Epithelial cell of esophagus (primary cell): ENCODE results near the gene CHAT.

Experiments
- DNase-seq: peaks from one replicate; pipeline ENCODE4 v3.0.0; 2010; ENCODE audit warnings: low read depth
- H3K4me3 ChIP-seq: 2 replicates; pipeline ENCODE4 v1.5.1; 2011; ENCODE audit warnings: mild to moderate bottlenecking, low read length, control low read depth
- TF ChIP-seq, protein P1 (sequence below): IDR thresholded peaks from 2 replicates; pipeline ENCODE4 v1.5.1; 2011; ENCODE audit warnings: low read depth, mild to moderate bottlenecking, low read length, control low read depth, inconsistent platforms; ENCODE audit not compliant: insufficient read depth; ENCODE audit errors: missing control alignments

CHAT gene

DNA sequence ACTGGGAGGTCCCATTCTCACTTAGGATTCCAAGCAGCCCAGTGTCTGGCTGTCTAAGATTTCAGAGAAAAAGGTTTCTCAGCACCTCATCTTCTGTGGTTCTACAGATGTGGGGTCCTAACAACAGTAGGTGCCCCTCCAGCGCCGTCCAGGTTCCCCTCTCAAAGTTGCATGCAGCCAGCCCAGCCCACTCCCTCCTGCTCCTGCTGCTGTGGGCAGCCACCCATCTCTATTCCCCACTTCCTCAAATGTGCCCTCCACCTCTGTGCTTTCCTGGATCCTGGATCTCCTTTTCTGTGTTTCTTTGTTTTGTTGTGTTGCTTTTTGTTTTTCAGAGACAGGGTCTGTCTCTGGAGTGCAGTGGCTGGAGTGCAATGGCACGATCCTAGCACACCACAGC is 17.0 kb upstream of the CHAT start:
- no peak overlapping the region for H3K4me3 ChIP-seq
- no peak for DNase-seq
- TF ChIP-seq, protein P1, sequence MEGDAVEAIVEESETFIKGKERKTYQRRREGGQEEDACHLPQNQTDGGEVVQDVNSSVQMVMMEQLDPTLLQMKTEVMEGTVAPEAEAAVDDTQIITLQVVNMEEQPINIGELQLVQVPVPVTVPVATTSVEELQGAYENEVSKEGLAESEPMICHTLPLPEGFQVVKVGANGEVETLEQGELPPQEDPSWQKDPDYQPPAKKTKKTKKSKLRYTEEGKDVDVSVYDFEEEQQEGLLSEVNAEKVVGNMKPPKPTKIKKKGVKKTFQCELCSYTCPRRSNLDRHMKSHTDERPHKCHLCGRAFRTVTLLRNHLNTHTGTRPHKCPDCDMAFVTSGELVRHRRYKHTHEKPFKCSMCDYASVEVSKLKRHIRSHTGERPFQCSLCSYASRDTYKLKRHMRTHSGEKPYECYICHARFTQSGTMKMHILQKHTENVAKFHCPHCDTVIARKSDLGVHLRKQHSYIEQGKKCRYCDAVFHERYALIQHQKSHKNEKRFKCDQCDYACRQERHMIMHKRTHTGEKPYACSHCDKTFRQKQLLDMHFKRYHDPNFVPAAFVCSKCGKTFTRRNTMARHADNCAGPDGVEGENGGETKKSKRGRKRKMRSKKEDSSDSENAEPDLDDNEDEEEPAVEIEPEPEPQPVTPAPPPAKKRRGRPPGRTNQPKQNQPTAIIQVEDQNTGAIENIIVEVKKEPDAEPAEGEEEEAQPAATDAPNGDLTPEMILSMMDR, result no peak

DNA sequence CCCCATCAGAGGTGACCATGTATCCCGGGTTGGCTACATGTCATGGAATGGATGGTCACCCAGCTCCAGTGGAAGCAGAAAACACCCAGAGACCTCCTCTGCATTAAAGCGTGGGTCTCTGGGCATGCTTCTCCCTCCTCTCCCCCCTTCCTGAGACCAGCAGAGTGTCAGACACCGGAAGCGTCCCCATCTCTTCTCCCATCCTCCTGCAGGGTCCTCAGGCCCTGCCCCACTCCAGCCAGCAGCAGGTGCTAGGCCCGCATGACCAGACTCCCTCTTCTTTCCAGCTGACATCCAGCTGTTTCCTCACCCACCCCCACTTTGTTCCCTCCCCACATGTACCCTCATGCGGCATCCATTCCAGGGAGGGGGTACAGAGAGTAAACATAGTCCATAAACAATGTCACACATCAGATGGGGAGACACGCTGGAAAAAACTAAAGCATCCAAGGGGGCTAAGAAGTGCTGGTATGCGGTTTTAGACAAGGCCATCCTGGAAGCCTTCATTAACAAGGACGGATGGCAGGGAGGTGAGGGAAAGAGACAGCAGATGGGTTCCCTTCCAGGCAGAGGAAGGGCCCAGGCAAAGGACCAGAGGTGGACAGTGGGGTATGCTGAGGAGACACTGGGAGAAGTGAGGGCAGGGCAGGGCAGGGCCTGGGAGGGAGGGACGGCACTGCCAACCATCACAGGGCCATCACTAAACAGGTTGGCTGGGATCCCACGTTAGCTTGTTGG is 16.2 kb upstream of the CHAT start:
- TF ChIP-seq, protein P1, result no peak
- H3K4me3 ChIP-seq, result no peak overlapping the region
- DNase-seq, result no peak

- no peak overlapping the region for H3K4me3 ChIP-seq
- DNase-seq, result no peak
- TF ChIP-seq, protein P1, result no peak
These were observed 15.5 kb upstream of the CHAT start for GRCh38 chr10:49598164-49598856.

GRCh38 chr10:49598986-49599385 is 14.9 kb upstream of the CHAT start:
- no peak overlapping the region for H3K4me3 ChIP-seq
- TF ChIP-seq, protein P1, result no peak
- DNase-seq, result no peak

DNA sequence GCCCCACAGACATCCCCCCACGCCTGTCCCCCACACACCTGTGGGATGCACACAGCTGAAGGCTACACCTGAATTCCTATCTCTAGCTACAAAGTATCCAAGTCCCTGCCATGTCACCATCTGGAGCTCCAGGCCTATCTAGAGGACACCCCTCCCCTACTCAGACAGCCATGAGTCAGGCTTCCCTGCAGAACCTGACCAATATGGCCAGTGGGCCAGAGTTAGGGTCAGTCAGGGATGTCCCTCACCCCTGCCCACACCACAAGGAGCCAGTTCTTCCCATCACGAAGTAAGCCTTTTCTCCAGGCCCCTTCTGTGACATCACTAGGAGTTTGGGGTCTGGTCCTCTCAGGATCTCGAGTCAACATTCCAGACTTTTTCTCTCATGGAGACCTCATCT is 14.3 kb upstream of the CHAT start:
- DNase-seq, result no peak
- no peak overlapping the region for H3K4me3 ChIP-seq
- TF ChIP-seq, protein P1, result no peak

DNA sequence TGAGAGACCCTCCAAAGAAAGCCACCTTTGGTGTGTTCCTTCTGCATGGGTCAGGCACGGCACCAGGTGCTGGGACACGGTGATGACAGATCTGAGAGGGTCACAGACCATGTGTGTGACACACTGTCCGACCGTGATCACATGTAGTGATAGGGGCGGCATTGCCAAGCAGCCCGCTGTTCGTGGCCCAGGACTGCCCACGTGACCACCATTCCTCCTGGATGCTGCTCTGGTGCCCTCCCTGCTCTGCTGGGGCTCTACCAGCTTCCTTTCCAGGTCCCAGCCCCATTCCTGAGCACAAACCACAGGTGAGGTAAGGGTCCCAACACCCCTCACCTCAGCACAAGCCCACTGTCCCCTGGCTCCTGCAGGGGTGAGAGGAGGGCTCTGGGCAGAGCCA is 13.8 kb upstream of the CHAT start:
- DNase-seq, result no peak
- H3K4me3 ChIP-seq, result no peak overlapping the region
- TF ChIP-seq, protein P1, result no peak
